GM21619 (cell line): ENCODE measurements around the gene C12orf56.
A peak's percentile ranks its signal among the peaks of the same experiment; 100 is the strongest.
"Not testable (repeated sequence)": the region's sequence is repeated elsewhere in the genome, so short reads cannot be mapped to it uniquely, and the experiment has no call there.

Source experiments
- ATAC-seq: cut with Tn5 transposase; IDR thresholded peaks from one replicate; pipeline ENCODE4 v1.9.1; 2021; ENCODE audit not compliant: unreplicated experiment

Gene C12orf56

GRCh38 chr12:64318605-64319004 lies 72.0 kb downstream of the C12orf56 start:
- ATAC-seq: no peak

GRCh38 chr12:64311877-64312276 lies 78.7 kb downstream of the C12orf56 start:
- ATAC-seq: no peak

- no peak for ATAC-seq
Observed at GRCh38 chr12:64304571-64304970, 86.0 kb downstream of the C12orf56 start.

GRCh38 chr12:64299628-64300027 lies 90.9 kb downstream of the C12orf56 start:
- ATAC-seq: no peak

DNA sequence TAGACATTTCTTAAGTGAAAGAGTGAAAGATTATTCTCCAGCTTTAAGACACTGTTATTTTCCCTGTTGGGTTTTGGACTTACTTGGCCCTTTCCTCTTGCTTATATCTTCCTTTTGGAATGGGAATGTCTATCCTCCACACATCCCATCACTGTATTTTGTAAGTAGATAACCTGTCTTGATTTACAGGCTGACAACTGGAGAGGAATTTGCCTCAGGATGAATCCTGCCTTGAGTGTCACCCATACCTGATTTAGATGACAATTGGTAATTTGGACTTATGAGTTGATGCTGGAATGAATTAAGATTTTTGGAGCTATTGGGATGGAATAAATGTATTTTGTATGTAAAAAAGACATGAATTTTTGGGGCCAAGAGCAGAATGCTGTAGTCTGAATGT lies 94.3 kb downstream of the C12orf56 start:
- ATAC-seq: no peak

DNA sequence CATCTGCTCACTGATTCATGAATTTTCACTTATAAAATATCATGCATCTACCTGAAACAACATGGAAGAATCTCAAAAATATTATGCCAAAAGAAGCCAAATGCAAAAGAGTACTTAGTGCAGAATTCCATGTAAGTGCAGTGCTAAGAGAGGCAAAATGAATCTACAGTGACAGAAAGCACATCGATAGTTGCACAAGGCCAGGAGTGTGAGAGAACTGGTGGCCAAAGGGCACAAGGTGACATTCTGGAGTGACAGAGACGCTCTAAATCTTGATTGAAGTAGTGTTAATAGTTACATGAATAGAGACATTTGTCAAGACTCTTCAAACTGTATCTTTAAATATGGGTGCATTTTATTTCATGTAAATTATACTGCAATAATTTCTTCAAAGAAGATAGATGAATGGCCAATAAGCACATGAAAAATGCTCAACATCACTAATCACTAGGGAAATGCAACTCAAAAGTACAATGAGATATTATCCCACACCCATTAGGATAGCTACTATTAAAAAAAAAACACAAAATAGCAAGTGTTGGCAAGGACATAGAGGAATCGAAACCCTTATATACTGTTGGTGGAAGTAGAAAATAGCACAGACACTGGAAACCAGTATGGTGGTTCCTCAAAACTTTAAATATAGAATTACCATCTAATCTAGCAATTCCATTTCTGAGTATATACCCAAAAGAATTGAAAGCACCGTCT lies 96.7 kb downstream of the C12orf56 start:
- ATAC-seq: no peak

DNA sequence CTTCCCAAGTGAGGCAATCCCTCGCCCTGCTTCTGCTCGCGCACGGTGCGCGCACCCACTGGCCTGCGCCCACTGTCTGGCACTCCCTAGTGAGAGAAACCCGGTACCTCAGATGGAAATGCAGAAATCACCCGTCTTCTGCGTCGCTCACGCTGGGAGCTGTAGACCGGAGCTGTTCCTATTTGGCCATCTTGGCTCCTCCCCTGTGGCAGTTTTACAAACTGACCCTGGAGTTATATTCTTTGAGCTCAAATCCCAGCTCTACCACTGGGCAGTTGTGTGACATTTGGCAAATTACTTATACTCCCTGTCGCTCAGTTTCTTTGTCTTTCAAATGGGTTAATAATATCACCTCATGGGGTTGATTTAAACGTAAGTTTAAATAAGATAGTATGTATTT lies 97.4 kb downstream of the C12orf56 start:
- ATAC-seq: not testable (repeated sequence)

DNA sequence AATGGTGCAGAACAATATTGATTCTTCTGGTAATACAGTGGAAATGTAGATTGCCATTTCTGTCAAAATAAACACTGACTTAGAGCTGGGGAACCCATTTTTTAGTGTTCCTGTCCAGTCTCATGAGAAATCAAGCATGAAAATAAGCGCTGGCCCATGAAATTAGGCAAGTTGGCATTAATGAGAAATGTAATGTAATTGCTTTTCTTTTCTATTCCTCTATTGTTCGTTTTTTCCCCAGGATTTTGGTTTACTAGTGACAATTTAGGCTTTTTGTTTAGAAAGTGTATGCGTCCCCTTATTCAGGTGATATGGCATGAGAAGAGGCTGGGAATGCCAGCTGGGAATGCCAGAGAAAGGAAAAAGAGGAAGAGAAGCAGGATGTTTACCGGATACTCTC lies 104.0 kb downstream of the C12orf56 start:
- no peak for ATAC-seq

DNA sequence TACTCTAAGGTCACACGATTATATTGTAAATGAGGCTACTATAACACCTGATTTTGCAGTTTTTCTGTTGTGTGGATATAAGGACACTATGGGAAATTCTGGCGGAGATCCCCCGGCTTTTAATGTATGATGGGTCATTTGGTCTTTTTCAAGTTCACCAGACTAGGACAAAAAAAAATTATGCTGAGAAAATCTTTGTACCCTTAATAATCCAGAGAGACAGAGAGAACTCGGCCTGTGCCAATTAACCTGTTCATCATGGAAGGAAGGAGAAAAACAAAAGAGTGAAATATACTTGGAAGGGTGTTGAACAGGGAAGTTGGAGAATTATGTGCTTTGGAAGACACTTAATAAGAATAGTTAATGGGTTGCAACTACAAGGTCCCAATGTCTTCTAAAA lies 106.3 kb downstream of the C12orf56 start:
- no peak for ATAC-seq

DNA sequence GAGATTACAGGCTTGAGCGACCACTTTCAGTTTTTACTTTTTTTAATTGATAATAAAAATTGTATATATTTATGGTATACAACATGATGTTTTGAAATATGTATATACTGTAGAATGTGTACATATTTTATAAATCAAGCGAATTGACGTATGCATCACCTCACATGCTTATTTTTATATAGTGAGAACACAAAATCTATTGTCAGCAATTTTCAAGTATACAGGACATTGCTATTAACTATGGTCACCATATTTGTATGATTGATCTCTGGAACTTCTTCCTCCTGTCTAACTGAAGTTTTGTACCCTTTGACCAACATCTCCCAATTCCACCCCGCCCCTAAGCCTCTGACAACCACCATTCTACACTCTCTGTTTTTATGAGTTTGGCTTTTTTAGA lies 112.1 kb downstream of the C12orf56 start:
- no peak for ATAC-seq

GRCh38 chr12:64273527-64274403 lies 116.8 kb downstream of the C12orf56 start:
- ATAC-seq: peak; percentile 67

- ATAC-seq: no peak
Observed at GRCh38 chr12:64270411-64270810, 120.1 kb downstream of the C12orf56 start.

DNA sequence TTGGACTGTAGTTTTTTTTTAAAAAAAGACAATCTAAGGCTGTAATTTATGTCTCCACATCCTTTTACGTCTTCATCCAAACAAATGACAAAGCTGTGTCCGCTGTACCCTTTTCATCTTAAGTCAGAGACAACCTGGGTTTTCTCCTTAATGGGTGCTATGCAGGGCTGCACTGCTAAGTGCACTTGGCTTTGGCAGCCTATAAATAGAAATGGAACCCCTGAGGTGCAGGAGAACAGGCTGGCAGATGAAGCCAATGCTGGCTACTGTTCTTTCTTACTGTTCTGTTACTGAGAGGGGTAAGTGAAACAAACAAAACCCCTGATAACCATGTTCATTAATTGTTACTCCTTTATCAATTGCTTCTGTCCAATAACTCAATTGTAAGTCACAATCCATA lies 121.4 kb downstream of the C12orf56 start:
- ATAC-seq: no peak

- no peak for ATAC-seq
Observed at GRCh38 chr12:64268409-64268808, 122.1 kb downstream of the C12orf56 start.

DNA sequence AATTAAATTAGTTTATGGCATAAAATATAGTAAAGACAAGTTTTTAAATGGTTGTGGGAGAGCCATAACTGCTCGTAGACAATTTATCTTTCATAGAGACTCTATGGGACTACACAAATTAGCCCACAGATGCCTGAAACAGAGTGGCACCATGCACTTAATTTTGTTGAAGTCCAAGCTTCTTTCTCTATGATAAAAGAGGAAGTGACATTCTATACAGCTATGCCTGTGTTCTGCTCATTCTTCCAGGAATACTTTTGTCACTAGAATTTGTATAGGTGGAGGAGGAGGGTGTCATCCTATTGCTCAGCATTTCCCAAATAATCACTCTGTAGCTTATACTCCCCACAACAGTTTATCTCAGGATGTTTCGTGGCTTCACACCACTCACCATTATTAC lies 124.7 kb downstream of the C12orf56 start:
- no peak for ATAC-seq

DNA sequence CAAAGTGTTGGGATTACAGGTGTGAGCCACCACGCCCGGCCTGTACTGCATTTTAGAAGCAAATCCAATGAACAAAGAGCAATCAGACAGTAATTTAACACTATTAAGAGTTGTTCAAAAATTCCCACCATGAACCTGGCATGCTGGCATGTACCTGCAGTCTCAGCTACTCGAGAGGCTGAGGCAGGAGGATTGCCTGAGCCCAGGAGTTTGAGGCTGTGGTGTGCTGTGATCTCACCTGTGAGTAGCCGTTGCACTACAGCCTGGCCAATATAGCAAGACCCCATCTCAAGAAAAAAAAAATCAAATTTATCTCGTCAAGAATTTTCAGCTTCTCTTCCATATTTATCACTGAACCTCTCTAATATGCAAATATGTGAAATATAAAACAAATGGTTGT lies 128.7 kb downstream of the C12orf56 start:
- no peak for ATAC-seq

- no peak for ATAC-seq
Observed at GRCh38 chr12:64258576-64258975, 132.0 kb downstream of the C12orf56 start.

DNA sequence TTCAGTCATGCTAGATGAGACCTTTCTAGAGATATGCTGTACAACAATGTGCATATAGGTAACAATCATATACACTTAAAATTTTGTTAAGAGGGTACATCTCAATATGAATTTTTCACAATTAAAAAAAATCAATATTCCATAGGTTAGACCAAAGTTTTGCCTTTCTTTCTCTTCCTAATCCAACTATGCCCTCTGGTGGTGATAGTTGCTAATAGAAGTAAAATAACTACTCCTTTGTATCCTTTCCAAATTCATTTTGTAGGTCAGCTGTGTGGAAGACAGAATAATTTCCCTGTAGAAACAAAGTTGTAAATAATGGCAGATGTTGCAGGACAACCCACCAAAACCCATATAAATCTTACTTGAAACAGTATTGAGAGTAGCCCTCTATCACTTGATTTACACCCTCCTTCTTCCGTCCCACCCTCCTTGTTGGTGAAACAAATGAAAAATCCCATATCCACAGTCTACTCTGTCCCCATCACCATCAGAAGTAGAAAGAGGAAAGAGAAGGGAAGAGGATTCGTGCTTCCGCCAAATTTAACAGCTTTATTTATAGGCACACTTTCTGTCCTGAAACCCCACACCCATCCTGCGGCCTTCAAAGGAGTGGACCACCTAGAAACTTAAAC lies 134.3 kb downstream of the C12orf56 start:
- peak; percentile 61 for ATAC-seq

- ATAC-seq: no peak
Observed at GRCh38 chr12:64255249-64255648, 135.3 kb downstream of the C12orf56 start.

DNA sequence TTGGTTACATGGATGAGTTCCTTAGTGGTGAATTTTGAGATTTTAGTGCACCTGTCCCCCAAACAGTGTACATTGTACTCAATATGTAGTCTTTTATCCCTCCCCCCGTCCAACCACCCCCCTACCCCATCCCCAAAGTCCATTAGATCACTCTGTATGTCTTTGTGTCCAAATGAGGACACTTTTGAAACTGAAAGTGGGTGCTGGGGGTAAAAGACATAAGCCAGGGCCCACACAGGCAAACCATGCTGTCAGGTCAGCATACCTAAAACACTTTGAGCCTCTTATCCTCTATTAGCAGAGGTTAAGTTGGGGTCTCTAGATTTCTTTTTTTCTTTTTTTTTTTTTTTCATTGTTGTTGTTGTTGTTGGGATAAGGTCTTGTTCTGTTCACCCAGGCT lies 137.2 kb downstream of the C12orf56 start:
- no peak for ATAC-seq

- ATAC-seq: no peak
Observed at GRCh38 chr12:64252681-64253080, 137.9 kb downstream of the C12orf56 start.

GRCh38 chr12:64243809-64244208 lies 146.7 kb downstream of the C12orf56 start:
- ATAC-seq: no peak
